Measurements from ENCODE around the gene SKIC8. TPM values are rescaled to one million over a fixed set of nuclear protein-coding genes. Genes with fewer than 3 reads are reported as not detected.
A peak's percentile ranks its signal among the peaks of the same experiment; 100 is the strongest.

SKIC8 gene
- total RNA-seq, 1 donor from 2014 or later: 45.2 TPM

DNA sequence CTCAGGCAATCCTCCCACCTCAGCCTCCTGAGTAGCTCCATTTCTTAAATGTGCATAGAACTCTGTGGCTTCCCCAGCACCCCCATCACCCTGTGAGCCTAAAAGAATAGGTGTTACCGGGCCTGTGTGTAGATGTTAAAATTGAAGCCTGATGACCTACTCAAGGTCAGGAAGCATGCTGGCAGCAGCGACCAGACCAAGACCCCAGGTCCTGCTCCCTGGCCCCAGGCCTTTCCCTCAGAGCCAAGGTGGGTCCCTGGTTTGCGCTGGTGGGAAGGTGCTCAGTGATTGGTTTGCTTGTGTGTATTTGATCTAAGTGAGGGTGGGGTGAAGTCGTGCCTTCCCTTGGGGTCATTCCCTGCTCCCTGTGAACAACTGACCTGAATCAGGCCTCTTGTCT is 22.4 kb upstream of the SKIC8 start:
- no peak for DNase-seq

DNA sequence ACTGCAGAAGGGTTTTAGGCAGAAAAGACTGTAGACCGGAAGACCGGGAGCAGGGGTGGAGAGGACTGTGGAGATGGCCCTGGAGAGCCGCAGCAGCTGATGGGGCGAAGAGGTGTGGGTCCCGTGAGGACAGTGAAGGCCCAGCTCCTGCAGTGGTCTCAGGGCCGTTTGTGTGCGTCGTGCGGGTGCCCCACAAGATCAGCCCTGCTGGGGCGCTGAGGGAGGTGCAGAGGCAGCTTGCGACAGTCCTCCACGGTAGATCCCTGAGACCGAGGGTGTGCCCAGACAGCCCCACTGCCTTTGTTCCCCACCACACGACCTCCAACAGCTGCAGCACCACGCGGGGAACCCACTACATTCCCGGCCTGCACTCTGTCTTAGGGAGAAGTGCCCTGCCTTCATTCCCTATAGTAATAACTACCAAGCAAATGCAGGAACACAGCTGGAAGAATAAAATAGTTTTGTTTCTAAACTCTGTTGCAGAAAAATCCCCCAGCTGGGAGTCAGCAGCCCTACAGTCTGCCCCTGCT is 21.7 kb upstream of the SKIC8 start:
- DNase-seq: no peak

- DNase-seq: no peak
Measured at GRCh38 chr15:78320183-78320582, 20.8 kb upstream of the SKIC8 start.

DNA sequence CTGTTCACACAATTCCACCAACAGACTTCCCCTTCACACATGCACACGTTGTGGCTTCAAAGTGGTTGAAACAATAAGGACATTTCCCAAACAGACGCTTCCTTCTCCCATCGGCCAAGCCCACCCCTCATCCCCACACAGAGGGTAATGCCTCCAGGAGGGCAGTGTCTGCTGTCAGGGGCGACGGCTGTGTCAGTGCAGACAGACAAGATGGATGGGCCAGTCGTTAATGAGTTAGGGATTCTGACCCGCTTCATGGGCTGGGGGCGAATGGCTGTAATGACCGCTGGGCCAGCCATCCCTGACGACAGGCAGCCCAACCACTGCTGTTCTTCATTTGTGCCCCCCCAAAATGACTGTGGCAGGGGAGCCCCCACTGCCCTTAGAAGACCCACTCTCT is 20.2 kb upstream of the SKIC8 start:
- no peak for DNase-seq

GRCh38 chr15:78317145-78317836 is 17.9 kb upstream of the SKIC8 start:
- DNase-seq: no peak

DNA sequence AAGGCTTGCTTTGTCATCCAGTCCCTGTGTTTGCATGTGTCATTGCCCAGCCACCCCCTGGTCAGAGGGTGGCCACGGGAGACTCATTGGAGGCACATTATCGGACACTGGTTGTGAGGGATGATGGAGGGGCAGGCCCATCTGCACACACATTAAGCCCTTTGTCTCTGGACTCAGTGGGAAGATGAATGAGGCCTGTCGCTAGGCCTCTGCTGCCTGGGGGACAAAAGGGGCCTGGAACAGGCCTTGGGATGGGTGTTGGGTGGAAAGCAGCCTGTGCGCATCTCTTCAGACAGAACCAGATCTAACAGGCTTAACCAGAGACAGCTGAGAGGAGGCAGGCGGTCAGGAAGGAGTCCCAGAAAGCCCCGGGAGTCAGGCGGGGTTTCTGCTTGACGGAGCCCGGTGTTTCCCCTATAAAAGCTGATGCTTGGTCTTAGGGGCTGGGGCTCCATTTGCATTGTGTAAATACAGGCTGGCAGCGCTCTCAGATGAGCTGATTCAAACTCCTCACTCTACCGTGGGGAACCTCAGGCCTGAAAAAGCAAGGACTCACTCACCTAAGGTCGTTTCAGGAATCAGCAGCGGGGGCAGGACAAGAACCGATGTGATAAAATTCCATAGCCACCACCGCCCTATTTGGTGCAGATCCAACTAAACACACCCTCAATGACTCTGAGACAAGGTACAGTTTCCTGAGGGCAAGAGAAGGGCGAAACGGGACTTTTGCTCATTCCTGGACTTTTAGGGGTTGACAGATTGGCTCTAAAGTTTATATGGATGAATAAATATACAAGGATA is 17.1 kb upstream of the SKIC8 start:
- peak; percentile 71 for DNase-seq

DNA sequence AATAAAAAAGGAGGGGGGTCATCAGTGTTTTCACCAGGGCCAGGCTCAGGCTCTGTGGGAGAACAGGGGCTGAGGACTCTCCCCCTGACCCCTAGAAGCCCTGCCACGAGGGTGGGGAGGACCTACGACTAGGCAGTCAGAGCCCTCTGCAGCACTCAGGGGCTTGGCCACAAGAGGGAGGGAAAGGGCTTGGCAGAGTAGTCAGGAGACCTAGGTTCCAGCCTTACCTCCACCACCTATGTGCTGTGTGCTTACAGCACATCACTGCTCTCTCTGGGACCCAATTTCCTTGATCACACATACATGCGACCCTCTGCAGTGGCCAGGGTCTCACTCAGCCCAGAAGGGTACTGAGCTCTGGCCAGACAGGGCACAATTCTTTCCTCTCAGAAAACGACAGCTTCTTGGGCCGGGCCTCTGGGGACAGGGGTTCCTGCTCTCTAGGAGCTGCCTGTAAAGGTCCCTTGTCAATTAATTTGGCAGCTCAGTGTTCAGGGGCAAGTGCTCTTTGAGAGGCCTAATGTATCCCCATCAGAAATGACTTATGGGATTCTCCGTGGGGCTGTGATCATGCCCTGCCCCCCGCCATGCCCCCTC is 16.4 kb upstream of the SKIC8 start:
- no peak for DNase-seq

DNA sequence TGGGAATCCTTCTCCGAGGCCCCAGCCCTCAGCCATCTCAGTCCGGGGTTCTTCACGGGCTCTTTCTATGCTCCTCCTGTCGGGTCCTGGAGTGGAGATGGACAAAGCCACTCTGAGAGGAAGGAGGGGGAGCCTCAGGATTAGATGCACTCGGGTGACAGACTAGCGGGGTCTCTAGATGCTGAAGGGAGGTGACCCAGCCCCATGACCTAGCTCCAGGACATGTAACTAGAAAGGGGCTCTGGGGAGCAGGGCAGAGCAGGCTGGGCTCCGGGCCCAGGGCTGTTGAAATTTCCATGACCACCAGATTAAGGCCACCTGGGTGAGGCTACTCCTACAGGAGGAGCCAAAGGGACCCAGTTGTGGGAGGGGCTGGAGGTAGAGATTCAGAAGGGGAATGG is 14.8 kb upstream of the SKIC8 start:
- no peak for DNase-seq

DNA sequence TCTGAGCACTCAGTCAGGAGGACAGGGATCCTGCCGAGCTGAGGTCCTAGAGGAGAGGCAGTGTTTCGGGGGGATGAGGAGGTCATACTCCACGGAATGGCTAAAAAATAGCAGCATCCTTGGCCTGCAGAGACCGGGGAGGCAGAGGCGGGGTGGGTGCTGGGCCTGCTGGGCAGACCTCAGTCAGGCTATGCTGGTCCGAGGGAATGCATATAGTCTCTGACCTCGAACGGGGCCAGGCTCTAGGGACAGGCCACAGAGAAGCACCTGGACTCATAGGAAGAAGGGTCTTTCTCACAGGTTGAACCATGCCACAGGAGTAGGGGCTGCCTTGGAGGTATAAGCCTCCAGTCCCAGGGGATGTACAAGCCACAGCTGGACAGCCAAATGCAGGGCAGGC is 14.0 kb upstream of the SKIC8 start:
- DNase-seq: no peak

DNA sequence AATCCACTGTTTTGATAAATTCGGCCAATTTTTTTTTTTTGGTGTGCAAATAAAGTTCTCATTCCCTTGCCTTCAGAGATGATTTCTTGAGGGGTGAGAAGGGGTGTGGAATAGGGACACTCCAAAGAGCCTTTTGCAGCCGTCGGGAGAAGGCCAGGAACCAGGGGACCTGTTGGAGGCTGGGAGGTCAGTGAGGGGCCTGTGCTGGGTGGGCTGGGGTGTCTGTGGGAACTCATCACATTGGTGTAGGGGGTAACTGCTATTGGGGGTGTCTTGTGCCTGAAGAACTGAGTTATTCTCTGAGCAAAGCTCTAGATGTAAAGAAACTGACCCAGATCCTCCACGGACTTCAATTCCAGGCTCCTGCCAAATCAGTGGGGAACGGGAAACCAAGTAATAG is 13.5 kb upstream of the SKIC8 start:
- DNase-seq: no peak

- DNase-seq: no peak
Measured at GRCh38 chr15:78312536-78312935, 13.1 kb upstream of the SKIC8 start.

DNA sequence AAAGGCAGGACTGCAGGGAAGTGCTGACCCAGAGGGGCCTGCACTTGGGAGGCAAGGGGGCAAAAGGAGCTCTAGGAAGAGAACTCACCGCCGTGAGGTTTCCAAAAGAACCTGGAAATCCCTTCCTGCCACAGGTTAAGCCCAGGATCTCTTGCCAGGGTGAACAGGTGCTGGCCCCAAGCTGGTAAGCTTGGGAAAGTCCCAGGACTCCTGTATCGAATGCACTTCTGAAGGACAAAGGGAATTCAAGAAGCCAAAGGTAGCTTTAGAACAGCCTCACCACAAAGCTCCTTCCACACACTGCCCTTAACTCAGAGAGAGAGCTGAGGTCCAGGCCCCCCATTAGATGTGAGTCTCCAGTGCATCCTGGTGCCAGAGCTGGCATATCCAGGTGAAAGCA is 11.9 kb upstream of the SKIC8 start:
- no peak for DNase-seq

DNA sequence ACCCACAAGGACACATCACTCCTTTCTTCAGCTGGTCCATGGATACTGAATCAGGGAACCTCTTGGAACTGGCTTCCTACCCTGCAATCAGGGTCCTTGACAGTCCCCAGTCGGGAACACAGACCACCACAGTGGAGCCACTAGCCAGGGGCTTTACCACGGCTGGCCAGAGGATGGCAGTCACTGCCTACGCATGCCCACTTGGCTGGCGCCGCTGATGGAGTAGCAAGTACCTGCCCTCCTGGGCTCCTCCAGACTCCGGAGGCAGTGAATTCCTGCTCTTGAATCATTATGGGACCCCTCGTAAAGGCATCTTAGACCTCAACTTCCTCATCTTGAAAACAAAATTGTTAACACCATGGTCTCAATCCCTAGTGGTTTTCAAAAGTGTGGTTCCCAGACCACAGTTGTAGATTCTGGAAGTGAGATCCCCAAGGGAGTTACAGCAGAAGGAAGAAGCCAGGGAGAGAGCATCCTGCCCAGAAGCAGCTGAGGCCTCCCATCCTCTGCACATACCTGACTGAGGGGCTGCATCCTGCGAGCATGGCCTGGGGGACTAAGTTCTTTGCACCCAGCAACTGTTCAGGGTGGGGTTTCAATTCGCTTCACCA is 9.1 kb upstream of the SKIC8 start:
- peak; percentile 85 for DNase-seq

- DNase-seq: no peak
Measured at GRCh38 chr15:78307976-78308375, 8.6 kb upstream of the SKIC8 start.

DNA sequence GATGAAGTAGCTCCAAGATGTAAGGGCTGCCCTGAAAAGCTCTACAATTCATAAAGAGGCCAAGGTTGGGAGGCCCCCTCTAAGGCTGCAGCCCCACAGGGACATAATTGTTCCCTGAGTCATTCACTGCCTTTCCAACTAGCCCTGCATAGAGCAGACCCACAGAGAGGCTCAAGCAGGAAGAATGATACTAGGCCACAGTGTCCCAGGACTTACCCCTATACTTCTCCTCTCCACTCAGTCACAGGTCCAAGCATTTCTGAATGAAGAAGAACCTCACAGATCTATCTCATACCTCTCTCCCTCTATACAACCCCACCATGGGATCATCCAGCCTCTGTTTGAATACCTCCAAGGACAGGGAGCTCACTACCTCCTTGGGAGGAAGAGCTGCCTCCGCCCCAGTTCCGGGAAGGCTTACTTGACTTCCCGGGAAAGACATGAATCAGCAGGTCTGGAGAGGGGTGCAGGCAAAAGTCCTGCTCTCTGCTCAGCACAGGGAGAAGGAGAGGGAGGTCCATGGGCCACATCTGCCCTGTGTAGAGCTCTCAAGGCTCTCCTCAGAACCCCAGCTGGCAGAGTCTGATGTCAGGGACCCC is 6.9 kb upstream of the SKIC8 start:
- DNase-seq: no peak

DNA sequence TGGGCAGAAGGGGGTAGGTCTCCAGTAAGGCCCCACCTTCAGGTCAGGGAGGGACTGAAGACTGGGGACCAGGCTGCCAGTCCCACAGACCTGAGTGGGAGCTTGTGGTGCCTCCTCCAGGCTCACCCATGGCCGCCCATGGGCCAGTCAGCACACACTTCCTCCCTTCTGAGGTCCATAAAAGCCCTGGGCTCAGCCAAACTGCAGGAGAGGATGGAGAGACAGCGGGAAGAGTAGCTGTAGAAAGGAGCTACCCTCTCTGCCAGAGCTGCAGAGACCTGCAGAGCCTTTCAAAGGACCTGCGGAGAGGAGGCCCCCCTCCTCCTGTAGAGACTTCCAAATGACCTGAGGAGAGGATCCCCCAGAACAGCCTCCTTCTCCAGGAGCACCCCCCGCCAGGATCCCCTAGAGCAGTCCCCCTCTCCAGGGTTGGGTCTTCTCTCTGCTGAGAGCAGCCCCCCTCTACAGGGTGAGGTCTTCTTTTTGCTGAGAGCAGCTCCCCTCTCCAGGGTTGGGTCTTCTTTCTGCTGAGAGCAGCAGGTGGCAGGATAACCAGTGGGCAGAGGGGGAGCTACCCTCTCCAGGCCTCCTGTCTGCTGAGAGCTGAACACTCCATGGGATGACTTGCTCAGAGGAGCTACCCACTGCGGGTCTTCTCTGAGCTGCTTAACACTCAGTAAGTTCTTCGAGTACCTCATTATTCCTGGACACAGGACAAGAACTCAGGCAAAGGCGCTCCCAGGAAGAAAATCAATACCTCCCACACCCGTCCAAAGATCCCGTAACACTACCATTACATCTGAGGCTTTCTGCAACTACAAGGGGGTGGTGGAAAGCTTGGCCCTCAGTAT is 5.0 kb upstream of the SKIC8 start:
- no peak for DNase-seq

- DNase-seq: no peak
Measured at GRCh38 chr15:78302579-78303312, 3.3 kb upstream of the SKIC8 start.

DNA sequence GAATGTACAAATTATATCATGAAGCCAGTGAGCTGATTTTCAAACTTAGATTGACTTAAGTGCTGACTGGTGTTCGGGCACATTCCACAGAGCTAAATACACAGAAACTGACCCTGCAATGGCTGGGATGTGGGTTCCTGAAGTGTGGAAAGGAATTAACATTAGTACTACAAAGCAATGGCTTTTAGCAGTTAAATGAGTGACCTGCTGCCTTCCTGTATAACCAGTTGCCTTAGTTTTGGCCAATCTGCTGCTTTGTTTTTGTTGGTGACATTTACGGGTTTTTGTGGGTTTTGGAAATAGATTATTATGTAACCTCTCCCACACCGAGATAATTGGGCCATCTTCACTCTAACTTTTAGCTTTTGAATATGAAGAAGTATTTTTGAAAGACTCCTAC is 2.4 kb upstream of the SKIC8 start:
- DNase-seq: no peak

GRCh38 chr15:78301326-78301725 is 1.9 kb upstream of the SKIC8 start:
- no peak for DNase-seq

DNA sequence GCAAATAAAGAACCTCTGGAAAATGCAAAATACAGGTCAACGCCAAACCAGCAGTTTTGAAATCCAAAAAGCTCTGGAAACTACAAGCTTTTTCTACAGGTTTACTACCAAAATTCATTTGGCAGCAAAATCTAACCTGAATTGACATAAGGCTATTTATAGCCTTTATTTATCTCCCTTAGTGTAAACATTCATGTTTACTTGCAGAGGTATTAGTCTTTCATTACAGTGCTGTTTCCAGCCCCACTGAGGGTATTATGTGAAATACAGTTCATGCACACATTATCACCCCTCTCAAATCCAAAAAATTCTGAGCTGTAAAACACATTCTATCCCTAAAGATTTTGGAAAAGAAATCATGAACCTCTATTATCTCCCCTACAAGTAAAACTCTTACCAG is 7.2 kb downstream of the SKIC8 start:
- no peak for DNase-seq

DNA sequence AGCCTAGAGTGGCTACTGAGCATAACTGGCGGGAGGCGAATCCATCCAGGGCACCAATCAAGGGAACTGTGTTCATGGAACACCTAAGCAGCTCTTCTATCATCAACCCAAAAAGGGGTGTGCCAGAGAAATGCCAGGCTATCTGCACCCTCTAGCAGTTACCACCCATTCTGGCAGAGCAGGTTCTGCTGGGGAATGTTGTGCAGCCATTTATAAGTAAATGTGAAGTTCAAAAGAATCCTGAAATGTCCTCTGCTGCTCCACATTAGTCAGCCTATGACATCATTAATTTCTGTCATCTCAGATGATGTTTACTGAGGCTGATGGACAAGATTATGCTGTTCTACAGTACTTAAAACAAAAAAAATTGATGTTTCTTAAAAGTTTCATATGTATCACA is 7.7 kb downstream of the SKIC8 start:
- peak; percentile 40 for DNase-seq
